Measurements from ENCODE around the gene SLC22A23.
A peak's percentile ranks its signal among the peaks of the same experiment; 100 is the strongest.

Gene SLC22A23

DNA sequence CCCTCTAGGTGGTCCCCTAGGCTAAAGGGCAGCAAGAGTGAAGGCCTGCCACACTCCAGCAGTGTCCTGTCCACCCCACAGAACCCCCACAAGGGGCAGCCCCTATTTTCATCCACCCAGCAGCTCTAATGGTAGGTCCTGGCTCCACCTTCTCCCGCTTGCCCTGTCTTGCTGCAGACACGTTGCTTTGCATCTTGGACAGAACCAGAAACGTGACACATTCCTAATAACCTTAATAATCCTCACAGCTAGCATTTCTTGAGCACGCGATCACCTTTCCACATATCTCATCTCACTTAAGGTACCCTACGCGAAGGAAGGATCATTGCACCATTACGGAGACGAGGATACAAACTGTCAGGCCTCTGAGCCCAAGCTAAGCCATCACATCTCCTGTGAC is 11.7 kb upstream of the SLC22A23 start:
- DNase-seq, result no peak

DNA sequence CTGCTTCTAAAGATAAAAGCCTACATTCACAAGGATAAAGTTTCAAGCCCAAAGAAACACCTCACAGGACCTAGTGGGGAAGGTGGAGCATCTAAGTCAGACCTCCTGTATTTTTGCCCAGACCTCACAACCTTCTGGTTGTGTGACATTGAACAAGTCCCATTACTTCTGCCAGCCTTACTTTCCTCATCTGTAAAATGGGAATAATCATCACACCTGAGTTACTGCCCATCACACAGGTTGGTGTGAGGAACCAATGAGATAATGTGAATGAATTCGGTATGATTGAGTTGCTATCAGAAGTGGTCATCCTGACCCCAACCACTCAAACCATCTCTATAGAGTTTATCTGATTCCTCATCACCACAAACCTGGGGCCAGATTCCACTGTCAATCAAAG is 11.1 kb upstream of the SLC22A23 start:
- DNase-seq, result no peak

DNA sequence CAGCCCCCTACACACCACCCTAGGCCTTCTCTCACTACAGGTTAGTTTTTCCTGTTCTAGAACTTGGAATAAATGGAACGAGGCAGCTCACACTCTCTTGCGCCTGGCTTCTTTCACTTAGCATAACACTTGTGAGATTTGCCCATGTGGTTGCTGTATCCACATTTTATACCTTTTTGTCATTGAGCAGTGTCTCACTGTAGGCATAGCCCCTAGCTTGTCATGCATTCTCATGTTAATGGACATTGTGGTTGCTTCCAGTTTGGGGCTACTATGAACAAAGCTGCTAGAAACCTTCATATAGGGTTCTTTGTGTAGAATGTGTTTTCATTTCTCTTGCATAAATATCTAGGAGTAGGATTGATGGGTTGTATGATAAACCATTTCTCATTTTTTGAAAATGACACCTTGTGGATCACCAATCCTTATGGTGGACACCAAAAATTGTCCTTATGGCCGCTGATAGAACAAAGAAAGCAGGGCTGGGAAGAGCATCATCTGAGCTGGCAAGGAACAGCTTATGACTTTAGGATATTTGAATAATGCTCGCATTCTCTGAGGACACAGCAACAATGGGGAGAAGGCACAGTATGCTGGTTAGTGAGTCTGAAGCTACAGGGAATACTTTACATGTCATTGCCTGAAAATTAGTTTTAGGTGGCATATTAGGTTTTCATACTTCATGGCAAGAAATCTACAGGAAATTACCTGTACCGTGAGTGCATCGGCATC is 9.8 kb upstream of the SLC22A23 start:
- DNase-seq, result no peak

DNA sequence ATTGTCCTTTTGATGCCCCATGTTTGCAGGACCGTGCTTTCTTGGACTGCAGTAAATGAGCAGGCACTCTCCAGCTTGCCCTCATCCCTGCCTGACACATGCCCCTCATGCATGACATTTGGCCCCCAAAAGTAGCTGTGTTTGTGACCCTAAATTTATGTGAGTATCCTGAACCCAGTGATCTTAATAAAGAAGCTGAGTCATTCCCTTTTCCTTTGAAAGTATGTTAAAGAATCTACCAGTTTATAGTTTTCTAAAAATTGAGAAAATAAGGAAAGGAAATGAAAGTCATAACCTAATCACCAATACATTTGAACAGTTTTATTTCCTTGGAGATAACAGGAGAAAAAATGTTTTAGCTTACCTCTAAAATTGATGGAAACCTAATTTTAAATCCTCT is 3.4 kb upstream of the SLC22A23 start:
- DNase-seq, result no peak

DNA sequence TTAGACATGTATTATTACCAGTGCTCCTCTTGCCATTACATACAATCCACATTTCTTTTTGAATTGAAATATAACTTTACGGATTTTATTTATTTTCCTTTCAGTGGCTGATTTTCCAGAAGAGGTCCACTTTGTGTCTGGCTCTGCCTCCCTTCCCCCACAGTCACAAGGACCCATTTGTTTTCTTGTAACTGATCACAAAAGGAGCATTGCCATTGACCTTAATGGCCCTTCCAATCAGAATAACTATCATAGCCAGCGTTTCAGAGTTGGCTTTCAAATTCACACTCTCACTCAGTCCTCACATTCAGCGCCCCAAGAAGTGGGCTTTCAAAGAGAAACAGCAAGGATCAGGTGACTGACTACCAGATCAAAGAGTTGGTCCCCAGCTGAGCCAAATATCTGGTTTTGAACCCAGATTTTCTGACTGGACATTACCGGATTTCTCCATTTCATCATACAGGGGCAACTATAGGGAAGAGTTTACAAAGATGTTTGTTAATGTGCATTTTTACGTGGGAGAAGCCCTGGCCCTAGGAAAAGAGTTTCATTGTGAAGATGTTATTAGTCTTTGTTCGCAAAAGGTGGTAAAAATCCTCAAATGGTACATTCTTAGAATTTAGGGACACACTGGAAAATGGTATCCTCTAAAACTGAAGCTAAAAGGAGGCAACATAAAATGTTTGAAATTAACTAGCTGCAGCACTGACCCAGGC is 2.0 kb upstream of the SLC22A23 start:
- no peak for DNase-seq

DNA sequence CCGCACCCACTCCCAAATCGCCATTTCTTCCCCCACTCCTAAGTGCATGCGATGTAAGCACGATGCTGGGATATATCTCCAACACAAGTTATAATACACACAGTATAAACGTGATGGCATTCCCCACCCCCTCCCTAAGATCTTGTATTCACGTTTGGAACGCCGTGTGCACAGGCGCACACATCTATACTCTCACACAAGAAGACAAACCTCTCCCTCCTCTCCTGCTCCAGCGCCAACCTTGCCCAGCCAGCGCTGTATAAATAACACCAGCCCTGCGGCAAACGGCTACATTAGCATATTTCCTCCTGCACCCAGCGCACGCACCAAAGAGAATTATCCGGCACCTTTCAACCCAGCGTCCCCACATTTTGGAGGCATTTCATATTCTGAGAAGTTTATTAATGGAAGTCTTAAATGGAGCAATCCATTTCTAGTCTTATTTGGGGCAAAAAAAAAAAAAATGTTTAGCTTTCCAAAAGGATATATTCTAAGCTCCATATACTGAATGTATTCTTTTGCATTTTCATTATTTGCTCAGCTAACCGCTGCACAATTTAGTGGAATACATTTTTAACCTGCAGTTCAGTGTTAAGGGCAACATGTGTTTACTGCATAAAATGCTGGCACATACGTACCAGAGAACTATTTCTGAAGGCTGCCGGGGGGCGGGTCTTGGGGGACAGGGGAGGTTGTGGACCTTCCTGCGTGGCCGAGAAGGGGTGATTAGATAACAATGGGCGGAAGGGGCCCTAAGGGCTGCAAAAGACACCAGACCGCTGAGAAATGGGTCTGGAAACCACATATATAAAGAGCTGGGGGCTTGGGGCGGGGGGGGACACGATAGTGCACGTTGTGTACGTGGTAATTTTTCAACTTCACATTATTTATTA is 1.1 kb upstream of the SLC22A23 start:
- DNase-seq, result peak; percentile 75

DNA sequence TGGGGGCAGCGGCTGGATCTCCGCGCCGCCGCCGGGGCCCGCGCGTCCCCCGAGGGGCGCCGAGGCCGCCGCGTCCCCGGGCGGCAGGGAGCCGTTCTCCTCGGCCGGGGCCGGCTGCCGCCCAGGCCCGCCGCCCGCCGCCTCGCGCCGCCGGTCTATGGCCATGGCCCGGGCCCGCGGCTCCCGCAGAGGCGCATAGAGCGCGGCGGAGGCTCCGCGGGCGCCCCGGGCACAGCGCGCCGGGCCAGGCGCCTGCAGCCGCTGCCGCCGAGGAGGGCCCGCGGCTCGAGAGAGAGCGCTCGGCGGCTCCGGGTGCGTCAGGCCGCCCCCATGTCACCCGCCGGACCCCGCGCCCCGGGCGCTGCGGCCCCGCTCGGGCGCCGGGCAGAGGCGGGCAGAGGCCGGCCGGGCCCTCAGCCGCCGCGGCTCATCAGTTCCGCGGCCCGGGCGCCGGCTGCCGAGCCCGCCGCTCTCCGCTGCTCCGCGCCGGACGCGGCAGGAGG is 404 bp downstream of the SLC22A23 start:
- no peak for DNase-seq

DNA sequence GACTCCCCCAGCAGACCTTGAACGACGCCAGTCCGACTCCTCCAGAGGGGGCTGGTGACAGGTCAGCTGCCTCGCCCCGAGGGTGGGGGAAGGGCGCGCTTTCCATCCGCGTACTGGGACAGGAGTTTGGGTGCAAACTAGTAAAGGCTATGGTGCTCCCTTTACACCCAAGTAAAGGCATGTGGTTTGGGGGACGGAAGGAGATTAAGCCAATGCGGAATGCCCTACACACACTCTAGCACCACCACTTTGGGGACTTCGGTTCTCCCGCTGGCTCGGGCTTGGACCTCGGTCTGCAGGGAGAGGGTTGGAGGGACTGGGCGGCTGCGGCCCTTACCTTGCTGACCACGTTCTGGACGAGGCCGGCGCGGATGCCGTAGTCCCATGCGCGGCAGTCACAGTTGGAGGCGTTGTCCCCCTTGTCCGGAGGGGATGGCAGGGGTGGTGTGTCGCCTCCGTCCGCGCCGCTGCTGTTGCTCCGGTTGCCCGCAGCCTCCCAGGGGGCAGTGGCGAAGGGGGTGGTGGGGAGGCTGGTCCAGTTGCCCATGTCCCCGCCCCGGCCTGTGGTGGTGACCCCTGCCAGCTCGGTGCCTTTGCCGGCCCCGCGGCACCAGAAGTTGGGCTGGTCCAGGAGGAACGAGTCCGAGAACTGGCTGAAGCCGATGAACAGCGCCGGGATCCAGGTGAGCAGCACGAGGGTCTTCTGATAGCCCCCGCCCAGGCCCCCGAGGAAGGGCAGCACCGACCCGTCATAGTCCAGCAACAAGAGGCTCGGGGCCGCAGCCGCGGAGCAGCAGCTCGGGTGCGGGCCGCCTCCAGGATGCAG is 1.1 kb downstream of the SLC22A23 start:
- no peak for DNase-seq

DNA sequence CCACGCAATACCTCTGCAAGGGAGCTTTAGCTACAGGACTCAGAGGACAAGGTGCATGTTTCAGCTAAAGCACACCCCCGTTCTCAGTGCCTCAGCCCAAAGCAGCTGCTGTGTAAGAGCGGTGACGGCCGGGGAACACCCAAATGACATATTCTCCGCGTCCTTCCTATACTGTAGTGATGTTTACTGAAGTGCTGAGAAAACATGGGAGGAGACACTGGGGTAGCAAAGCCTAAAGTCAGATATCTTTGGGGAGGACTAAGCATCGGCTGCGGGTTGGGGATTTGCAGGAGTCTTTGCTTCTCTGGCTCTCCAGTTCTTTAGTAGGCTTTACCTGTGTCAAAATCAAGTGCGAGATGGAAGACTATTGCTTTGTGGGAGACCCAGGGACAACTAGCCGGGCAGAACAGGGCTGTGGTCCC is 1.7 kb downstream of the SLC22A23 start:
- peak; percentile 54 for DNase-seq

DNA sequence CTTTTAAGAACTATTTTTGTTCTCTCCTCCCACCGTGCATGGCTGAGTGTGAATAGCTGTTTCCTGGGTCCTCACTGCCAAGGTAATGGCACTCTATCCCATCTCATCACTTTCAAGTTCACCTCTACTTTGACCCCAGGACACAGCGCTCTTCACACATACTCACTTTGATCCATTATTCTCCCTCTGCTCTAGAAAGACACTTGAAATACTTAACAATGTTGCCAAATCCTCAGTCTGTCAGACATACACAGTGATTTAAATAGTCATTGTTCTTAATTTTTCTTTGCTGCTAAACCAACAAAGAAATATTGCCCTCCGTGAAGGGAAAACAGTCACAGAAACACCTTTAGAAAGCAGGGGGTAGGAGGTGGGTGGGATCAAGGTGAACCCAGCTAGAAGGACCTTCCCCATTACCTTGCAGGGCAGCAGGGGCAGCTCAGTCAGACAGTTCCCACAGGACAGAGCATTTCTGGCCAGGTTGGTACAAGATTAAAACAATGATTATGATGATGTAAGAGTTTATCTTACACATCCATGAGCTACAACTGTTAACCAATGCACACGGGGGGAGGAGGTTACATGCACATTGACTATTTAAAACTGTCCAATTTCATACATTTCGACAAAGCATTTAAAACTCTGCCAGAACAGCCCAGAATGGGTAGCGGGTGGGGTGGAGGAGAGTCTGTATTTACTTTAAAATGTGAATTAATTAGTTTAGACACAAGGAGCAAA is 2.4 kb downstream of the SLC22A23 start:
- DNase-seq, result peak; percentile 42

DNA sequence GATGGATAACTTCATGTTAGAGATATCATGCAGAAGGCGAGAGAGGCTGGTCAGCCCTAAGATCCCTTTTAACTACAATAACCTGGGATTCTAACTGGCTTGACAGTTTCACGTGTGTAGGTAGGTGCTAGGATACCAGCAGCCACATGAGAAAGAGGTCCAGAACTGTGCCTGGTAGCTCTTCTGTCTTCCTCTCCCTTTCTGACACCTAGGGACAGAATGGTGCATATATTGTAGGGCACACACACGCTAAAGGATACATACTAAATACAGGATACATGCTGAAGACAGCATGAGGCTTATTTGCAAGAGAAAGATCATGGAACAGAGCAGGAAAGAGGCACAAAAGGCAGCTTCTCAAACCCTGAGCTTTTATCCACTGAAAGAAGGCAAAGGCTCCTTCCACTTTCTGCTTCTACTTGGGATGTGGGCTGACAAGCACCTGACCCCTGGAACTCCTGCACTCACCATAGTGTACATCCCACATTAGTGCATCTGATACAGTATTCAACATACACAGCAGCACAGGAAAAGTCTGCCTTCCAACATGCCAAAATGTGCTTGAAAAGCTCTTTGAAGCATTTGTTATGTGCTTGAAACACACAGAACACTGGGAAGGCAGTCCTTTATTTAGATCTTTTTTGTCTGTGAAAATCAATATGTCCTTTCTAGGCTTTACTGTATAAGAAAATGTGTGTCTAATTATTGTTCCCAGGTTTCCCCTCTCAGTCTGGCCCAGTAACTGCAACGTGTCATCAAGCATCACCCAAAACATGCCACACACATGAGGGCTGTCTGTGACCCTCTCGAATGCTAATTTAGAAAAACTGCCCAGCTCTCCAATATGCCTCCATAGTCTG is 3.2 kb downstream of the SLC22A23 start:
- DNase-seq, result peak; percentile 34

DNA sequence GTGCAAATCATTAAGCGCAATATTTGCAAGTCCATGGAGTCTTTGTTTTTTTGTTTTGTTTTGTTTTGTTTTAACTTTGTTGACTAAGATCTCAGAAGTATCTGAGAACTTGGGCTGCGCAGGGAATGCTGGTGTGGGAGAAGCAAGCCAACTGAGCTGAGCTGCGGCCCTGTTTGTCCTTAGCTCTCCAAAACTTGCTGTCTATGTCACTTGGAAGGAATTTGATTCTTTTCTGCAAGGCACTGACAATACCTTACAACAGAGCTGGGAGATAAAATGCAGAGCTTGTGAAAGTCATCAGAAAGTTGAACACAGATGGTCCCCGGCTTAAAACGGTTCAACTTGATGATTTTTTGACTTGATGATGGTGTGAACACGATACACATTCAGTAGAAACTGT is 5.4 kb downstream of the SLC22A23 start:
- no peak for DNase-seq

DNA sequence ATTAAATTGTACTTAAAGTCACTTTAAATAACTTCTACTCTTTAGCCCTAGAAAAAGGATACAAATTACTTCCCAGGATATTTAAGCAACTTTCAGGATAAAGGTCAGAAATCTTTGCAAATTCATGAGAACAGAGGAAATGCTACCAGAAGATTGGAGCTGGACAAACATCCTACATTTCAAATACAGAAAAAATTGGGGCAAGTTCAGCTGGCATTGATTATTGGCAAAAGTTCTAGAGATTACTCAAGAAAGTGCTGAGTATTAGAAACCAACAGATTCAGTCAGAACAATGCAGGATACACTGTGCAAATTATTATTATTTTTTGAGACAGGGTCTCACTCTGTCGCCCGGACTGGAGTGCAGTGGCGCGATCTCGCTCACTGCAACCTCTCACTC is 6.0 kb downstream of the SLC22A23 start:
- no peak for DNase-seq

DNA sequence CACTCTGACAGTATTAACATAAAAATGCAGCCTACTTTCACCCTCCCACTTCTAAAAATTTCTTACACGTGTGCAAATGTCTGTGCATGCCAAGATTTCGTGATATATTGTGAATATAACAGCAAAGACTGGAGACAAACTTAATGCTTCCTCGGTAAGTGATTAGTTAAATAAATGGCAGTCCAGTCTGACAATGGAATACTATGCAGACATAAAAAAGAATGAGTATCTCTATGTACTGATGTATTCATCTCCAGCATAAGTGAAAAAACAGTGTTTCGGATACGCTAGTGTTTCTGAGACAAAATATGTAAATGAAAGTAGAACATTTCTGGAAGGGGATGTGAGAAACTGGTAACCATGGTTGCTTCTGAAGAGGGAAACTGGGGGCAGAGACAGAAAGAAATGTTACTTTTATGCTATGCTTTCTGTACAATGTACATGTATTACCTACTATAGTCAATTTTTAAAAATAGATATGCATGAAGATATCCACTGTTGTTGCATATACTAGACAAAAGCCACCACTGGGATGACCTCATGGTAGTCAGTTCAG is 7.0 kb downstream of the SLC22A23 start:
- no peak for DNase-seq

DNA sequence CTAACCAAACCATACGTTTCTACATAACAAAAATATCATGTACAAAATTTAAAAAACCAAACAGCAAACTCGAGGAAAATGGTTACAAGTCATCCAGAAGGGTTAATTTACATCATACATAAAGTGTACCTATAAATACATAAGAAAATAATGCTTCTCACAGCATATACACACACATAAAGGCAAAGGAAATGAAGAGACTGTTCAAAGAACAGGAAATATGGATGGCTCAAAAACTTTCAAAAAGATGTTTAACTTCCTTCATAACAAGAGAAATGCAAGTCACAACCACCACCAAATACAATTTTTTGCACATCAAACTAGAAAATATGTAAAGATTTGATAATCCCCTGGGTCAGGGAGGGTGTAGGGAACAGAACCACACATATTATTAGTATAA is 7.5 kb downstream of the SLC22A23 start:
- no peak for DNase-seq

DNA sequence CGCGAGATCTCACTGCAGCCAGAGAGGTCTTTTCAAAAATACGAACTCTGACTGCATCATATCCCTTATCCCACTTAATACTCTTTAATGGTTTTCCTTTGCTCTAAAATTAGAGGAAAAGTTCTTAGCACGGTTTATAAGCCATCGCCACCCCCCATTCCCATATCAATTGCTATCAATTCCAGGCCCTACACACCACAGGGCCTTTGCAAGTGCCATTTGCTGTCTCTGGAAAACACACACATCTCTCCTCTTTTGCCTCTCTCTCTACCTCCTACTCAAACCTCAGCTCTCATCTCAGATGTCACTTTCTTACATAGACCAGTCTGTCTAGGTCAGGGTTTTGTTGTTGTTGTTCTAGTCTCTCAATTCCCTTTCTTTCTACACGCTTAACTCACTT is 9.8 kb downstream of the SLC22A23 start:
- no peak for DNase-seq

DNA sequence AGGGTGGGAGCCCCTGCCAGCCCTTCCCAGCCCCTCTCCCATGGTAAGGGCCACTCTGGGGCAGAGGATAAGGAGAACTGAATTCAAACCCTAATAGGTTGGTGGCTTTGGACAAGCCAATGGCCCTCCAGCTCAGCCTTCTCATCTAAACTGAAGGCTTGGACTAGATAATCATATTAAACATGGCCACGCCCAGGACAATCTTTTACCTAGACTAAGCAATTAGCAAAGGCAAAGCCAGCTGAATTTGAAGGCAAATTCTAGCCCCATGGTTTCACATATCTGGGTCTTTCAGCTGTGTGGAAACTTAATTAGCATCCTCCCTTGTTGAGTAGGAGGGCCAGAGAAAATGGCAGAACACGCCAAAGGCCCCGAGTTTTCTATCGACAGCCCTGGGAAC is 10.7 kb downstream of the SLC22A23 start:
- no peak for DNase-seq

DNA sequence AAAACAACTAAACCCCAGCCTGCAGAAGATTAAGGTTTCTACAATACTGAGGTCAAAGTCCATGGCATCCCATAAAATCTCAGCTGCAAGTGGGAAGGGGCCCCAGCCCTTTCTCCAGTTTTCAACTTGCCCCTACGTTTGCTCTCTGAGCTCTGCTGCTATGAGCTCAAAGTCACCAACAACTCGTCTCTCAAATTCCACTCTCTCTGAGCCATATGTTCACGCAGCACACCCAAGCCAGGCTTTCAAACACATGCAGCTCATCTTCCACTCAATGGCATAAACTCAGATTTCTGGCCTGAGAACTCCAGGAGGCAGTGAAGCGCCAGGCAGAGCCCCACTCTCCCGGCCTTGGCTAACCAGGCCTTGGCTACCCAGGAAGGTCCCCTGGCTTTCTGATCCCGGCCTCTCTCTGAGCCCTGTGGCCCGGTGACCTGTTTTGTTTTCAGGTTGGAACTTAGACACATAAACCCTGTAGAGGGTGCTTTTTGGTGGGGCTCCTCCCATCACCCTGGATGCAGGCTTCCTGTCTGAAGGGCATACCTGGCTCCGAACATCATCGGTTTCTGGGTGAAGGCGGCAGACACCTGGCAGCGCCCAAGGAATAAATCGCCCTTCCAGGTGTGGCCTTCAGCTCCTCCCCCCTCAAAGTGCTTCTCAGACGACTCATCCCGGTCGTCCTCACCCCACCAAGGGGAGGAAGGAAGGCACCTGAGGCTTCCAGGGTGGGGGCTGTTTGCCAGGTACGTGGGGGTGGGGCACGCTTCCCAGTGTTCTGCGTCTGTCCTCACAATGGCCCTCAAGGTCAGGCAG is 12.4 kb downstream of the SLC22A23 start:
- DNase-seq, result no peak

DNA sequence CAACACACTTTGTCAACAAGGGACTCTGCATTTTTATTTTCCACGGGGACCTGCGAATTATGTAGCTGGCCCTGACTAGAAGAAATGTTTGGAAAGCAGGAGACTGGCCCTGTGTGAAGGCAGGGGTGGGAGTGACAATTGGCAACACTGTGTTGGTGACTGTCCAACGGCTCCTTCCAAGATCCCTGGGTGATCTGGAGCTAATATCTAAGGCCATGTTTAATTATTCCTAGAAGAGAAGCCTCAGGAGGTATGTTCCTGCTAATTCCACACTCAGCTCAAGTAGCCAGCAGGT is 13.7 kb downstream of the SLC22A23 start:
- no peak for DNase-seq

Data from OCI-M1 (cell line).